Measurements from ENCODE around the gene KRT13. TPM values are rescaled to one million over a fixed set of nuclear protein-coding genes. Genes with fewer than 3 reads are reported as not detected.

Gene KRT13
- total and polyA plus RNA-seq, 4 donors: 0.13 to 3.7 (median 2.8) TPM; not detected in 1

GRCh38 chr17:41544935-41545334, 39.5 kb upstream of the KRT13 start:
- H3K36me3 ChIP-seq (ENCODE audit: control insufficient read depth in 4 of 4, insufficient read depth in 3 of 4, low read depth in 1 of 4, low read length in 3 of 4): no peaks in the 10 kb centered on the region
- no peak overlapping the region for H3K9ac ChIP-seq (ENCODE audit: low read depth in 1 of 2, low read length in 2 of 2)
- 89% methylated on average over 5 of the region's 5 CpGs for WGBS
- peaks cover 0 to 3% (median under 1%) of the 10 kb centered on the region in 4 donors for H3K9me3 ChIP-seq (ENCODE audit: control insufficient read depth in 4 of 4, low read length in 3 of 4)
- H3K27me3 ChIP-seq (ENCODE audit: control insufficient read depth in 4 of 4, insufficient read depth in 4 of 4, low read length in 3 of 4): peaks cover 0 to 5% (median under 1%) of the 10 kb centered on the region in 4 donors
- peaks cover 3 to 8% (median 6%) of the 10 kb centered on the region in 4 donors for H3K4me1 ChIP-seq (ENCODE audit: control insufficient read depth in 4 of 4, insufficient read depth in 4 of 4, low read length in 3 of 4)
- no peak overlapping the region for H3K27ac ChIP-seq (ENCODE audit: low read depth in 1 of 2, low read length in 2 of 2)
- no peak for DNase-seq (ENCODE audit: low spot score)
- H3K4me3 ChIP-seq (ENCODE audit: low read depth in 1 of 3, low read length in 3 of 3): no peak overlapping the region
- TF ChIP-seq RAD21 (IDR thresholded peaks at IDR 0.05) (no peak), HNF4G (IDR thresholded peaks at IDR 0.05) (no peak), HNF4A (conservative IDR thresholded peaks at IDR 0.05) (no peak), MAX (IDR thresholded peaks at IDR 0.05) (no peak), RXRA (IDR thresholded peaks at IDR 0.05) (no peak), TAF1 (conservative IDR thresholded peaks at IDR 0.05) (no peak), JUND (IDR thresholded peaks at IDR 0.05) (no peak), FOXA1 (IDR thresholded peaks at IDR 0.05) (no peak), SP1 (IDR thresholded peaks at IDR 0.05) (no peak), GABPA (IDR thresholded peaks at IDR 0.05 in 1 of 2, conservative IDR thresholded peaks at IDR 0.05 in 1 of 2) (no peak), REST (IDR thresholded peaks at IDR 0.05) (no peak), YY1 (IDR thresholded peaks at IDR 0.05) (no peak), NR2F2 (IDR thresholded peaks at IDR 0.05) (no peak), ATF3 (IDR thresholded peaks at IDR 0.05) (no peak), EGR1 (IDR thresholded peaks at IDR 0.05; ENCODE audit: low read depth in 2 of 2) (no peak), FOXA2 (IDR thresholded peaks at IDR 0.05) (no peak)
- TF ChIP-seq, protein P1, sequence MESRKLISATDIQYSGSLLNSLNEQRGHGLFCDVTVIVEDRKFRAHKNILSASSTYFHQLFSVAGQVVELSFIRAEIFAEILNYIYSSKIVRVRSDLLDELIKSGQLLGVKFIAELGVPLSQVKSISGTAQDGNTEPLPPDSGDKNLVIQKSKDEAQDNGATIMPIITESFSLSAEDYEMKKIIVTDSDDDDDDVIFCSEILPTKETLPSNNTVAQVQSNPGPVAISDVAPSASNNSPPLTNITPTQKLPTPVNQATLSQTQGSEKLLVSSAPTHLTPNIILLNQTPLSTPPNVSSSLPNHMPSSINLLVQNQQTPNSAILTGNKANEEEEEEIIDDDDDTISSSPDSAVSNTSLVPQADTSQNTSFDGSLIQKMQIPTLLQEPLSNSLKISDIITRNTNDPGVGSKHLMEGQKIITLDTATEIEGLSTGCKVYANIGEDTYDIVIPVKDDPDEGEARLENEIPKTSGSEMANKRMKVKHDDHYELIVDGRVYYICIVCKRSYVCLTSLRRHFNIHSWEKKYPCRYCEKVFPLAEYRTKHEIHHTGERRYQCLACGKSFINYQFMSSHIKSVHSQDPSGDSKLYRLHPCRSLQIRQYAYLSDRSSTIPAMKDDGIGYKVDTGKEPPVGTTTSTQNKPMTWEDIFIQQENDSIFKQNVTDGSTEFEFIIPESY (IDR thresholded peaks at IDR 0.05): no peak
- TF ChIP-seq, protein P2, sequence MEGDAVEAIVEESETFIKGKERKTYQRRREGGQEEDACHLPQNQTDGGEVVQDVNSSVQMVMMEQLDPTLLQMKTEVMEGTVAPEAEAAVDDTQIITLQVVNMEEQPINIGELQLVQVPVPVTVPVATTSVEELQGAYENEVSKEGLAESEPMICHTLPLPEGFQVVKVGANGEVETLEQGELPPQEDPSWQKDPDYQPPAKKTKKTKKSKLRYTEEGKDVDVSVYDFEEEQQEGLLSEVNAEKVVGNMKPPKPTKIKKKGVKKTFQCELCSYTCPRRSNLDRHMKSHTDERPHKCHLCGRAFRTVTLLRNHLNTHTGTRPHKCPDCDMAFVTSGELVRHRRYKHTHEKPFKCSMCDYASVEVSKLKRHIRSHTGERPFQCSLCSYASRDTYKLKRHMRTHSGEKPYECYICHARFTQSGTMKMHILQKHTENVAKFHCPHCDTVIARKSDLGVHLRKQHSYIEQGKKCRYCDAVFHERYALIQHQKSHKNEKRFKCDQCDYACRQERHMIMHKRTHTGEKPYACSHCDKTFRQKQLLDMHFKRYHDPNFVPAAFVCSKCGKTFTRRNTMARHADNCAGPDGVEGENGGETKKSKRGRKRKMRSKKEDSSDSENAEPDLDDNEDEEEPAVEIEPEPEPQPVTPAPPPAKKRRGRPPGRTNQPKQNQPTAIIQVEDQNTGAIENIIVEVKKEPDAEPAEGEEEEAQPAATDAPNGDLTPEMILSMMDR (IDR thresholded peaks at IDR 0.05; ENCODE audit: low read depth, low read length, missing input control): no peak
